ENCODE measurements around the gene SLC6A9. TPM values are rescaled to one million over a fixed set of nuclear protein-coding genes. Genes with fewer than 3 reads are reported as not detected.

Gene SLC6A9
- total RNA-seq, 2 donors from 2014 or later, result 4.6 to 5.6 TPM

DNA sequence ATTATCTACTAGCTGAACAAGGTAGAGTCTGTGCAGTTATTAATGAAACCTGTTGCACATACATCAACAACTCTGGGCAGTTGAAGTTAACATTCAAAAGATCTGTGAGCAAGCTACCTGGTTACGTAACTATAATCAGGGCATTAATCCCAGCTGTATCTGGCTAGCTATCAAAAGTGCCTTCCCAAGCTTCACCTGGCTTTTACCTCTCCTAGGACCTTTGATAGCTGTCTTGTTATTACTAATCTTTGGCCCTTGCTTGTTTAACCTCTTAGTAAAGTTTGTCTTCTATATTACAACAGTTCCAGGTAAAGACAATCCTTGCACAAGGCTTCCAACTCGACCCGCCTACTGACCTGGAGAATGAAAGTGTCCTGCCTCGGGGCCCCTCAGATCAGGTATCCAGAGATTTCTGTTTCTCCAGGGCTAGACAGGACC is 29.6 kb upstream of the SLC6A9 start:
- no peaks in the 10 kb centered on the region for H3K36me3 ChIP-seq
- intact Hi-C loops (cut with DNase I), result no loop called here
- H3K4me3 ChIP-seq, result no peak overlapping the region
- no peak for DNase-seq (ENCODE audit: low spot score)
- no peak overlapping the region for H3K27ac ChIP-seq
- no peaks in the 10 kb centered on the region for H3K9me3 ChIP-seq
- 66% methylated on average over 4 of the region's 4 CpGs for WGBS
- no peaks in the 10 kb centered on the region for H3K4me1 ChIP-seq (replicated peaks)
- H3K27me3 ChIP-seq (replicated peaks; ENCODE audit: insufficient read depth), result no peaks in the 10 kb centered on the region
- no peak for TF ChIP-seq POLR2A (IDR thresholded peaks at IDR 0.05)
- TF ChIP-seq, protein P1, sequence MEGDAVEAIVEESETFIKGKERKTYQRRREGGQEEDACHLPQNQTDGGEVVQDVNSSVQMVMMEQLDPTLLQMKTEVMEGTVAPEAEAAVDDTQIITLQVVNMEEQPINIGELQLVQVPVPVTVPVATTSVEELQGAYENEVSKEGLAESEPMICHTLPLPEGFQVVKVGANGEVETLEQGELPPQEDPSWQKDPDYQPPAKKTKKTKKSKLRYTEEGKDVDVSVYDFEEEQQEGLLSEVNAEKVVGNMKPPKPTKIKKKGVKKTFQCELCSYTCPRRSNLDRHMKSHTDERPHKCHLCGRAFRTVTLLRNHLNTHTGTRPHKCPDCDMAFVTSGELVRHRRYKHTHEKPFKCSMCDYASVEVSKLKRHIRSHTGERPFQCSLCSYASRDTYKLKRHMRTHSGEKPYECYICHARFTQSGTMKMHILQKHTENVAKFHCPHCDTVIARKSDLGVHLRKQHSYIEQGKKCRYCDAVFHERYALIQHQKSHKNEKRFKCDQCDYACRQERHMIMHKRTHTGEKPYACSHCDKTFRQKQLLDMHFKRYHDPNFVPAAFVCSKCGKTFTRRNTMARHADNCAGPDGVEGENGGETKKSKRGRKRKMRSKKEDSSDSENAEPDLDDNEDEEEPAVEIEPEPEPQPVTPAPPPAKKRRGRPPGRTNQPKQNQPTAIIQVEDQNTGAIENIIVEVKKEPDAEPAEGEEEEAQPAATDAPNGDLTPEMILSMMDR (IDR thresholded peaks at IDR 0.05), result no peak
- TF ChIP-seq POLR2AphosphoS5 (IDR thresholded peaks at IDR 0.05), result no peak

DNA sequence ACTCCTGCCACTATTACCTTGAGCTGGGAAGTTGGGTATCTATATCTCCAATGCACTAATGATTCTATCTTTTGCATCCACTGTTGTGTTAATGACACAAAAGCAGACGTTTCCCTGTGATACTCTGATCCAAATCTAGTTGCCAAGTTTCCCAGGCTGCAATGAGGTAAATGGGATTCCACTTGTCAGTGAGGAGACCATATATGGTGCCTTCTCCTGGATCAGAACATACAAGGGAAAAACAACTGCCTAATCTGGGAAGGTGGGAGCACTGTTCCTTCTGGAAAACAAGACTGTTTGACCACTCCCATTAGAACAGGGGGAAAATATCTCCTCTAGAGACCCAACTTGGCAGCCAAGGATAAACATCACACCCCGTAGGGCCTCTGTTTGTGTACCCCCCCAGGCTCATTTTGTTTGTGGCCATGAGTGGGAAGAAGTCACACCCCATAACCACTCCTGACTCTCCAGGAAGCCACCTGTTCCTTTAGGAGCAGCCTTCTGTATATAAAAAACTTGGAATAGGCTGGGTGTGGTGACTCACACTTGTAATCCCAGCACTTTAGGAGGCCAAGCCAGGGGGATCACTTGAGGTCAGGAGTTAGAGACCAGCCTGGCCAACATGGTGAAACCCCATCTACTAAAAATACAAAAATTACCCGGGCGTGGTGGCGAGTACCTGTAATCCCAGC is 28.5 kb upstream of the SLC6A9 start:
- H3K4me1 ChIP-seq (replicated peaks), result no peaks in the 10 kb centered on the region
- TF ChIP-seq POLR2AphosphoS5 (IDR thresholded peaks at IDR 0.05), result peak; percentile 27
- no peak for TF ChIP-seq POLR2A (IDR thresholded peaks at IDR 0.05)
- H3K9me3 ChIP-seq, result no peaks in the 10 kb centered on the region
- 65% methylated on average over 5 of the region's 5 CpGs for WGBS
- H3K27me3 ChIP-seq (replicated peaks; ENCODE audit: insufficient read depth), result no peaks in the 10 kb centered on the region
- intact Hi-C loops (cut with DNase I), result no loop called here
- no peak overlapping the region for H3K27ac ChIP-seq
- no peaks in the 10 kb centered on the region for H3K36me3 ChIP-seq
- no peak overlapping the region for H3K4me3 ChIP-seq
- DNase-seq (ENCODE audit: low spot score), result no peak

DNA sequence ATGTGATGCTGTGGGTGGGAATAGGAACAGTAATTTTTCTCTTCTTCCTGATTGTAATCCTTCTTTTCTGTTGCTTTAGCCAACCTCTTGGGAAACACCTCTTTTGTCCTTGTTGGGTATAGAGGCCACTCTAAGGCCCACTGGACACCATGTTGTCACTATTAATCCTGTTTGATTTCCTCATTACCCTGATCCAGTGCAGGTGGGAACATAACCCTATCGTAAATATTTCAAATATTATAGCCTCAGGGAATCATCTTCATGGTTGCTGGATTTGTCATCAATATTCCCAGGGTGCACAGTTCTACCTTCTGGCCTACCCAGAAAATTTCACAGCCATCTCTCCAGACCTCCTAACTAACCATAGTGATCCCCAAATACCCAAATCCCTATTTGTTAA is 27.9 kb upstream of the SLC6A9 start:
- Histone ChIP-seq H3K4me1 (replicated peaks) (no peaks in the 10 kb centered on the region), H3K27me3 (replicated peaks; ENCODE audit: insufficient read depth) (no peaks in the 10 kb centered on the region), H3K4me3 (no peak overlapping the region), H3K36me3 (no peaks in the 10 kb centered on the region), H3K9me3 (no peaks in the 10 kb centered on the region), H3K27ac (no peak overlapping the region)
- no peak for DNase-seq (ENCODE audit: low spot score)
- intact Hi-C loops (cut with DNase I), result no loop called here
- 94% methylated on average over 1 of the region's 1 CpG for WGBS
- no peak for TF ChIP-seq POLR2AphosphoS5 (IDR thresholded peaks at IDR 0.05)

DNA sequence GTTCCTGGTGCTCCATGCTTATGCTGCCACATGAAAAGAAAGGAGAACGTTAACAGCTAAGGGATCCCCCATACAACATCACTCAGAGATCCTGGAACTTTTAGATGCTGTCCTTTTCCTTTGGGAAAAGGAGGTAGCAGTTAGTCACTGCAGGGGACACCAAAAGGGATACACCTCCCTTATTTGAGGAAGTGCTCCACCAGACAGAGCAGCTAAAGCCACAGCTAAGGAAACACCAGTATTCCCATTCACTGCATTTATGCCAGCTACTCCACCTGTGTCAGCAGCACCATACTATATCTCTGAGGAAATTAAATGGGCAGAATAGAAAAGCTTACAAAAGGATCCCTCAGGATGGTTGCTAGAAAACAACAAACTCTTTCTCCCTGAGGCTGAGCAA is 26.0 kb upstream of the SLC6A9 start:
- no peaks in the 10 kb centered on the region for H3K36me3 ChIP-seq

DNA sequence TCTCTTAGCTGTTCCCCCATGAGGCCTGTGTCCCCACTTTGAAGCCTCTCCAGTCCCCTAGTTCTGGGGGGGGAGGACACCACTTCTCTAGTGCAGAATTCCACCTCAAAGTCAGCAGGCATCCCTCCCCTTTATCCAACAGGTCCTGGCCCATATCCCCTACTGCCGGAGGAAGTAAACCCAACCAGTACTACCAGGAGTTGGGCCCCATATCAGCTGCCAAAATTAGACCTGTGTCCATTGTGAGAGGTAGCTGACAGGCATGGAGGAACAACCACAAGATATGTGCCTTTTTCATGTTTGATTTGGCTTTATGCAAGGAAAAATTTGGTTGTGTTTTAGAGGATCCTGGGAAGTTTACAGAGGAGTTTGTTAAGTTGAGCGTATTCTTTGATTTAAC is 22.1 kb upstream of the SLC6A9 start:
- no peak overlapping the region for H3K27ac ChIP-seq
- no peaks in the 10 kb centered on the region for H3K9me3 ChIP-seq
- WGBS, result 47% methylated on average over 2 of the region's 2 CpGs
- H3K4me1 ChIP-seq (replicated peaks), result no peaks in the 10 kb centered on the region
- H3K27me3 ChIP-seq (replicated peaks; ENCODE audit: insufficient read depth), result no peaks in the 10 kb centered on the region
- TF ChIP-seq, protein P1 (IDR thresholded peaks at IDR 0.05), result no peak
- no peak for TF ChIP-seq POLR2A (IDR thresholded peaks at IDR 0.05)
- TF ChIP-seq POLR2AphosphoS5 (IDR thresholded peaks at IDR 0.05), result no peak
- no peak overlapping the region for H3K4me3 ChIP-seq
- no peaks in the 10 kb centered on the region for H3K36me3 ChIP-seq
- intact Hi-C loops (cut with DNase I), result no loop called here
- no peak for DNase-seq (ENCODE audit: low spot score)

More for the DNA sequence above, 26.0 kb upstream of the SLC6A9 start:
- Histone ChIP-seq H3K27me3 (replicated peaks; ENCODE audit: insufficient read depth) (no peaks in the 10 kb centered on the region), H3K4me1 (replicated peaks) (no peaks in the 10 kb centered on the region), H3K9me3 (no peaks in the 10 kb centered on the region), H3K27ac (no peak overlapping the region), H3K4me3 (no peak overlapping the region)
- intact Hi-C loops (cut with DNase I), result no loop called here
- no peak for TF ChIP-seq POLR2A (IDR thresholded peaks at IDR 0.05)
- TF ChIP-seq, protein P1 (IDR thresholded peaks at IDR 0.05), result no peak
- TF ChIP-seq POLR2AphosphoS5 (IDR thresholded peaks at IDR 0.05), result no peak
- DNase-seq (ENCODE audit: low spot score), result no peak
- WGBS, result 75% methylated on average over 1 of the region's 1 CpG

DNA sequence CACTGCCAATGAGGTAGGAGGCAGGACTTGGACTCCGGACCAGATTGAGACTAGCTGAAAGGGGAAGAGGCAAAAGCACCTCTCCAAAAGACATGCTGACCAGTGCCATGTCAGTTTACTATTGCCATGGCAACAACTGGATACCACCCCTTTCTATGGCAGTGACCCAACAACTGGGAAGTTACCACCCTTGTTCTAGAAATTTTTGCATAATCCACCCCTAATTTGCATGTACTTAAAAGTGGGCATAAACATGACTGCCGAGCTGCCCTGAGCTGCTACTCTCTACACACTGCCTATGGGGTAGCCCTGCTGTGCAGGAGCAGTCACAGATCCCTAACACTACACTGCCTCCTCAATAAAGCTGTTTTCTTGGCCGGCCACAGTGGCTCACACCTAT is 19.0 kb upstream of the SLC6A9 start:
- intact Hi-C loops (cut with DNase I), result no loop called here
- H3K4me1 ChIP-seq (replicated peaks), result no peaks in the 10 kb centered on the region
- no peak overlapping the region for H3K4me3 ChIP-seq
- WGBS, result 70% methylated on average over 3 of the region's 3 CpGs
- DNase-seq (ENCODE audit: low spot score), result no peak
- H3K27ac ChIP-seq, result no peak overlapping the region
- H3K27me3 ChIP-seq (replicated peaks; ENCODE audit: insufficient read depth), result no peaks in the 10 kb centered on the region
- no peaks in the 10 kb centered on the region for H3K36me3 ChIP-seq
- H3K9me3 ChIP-seq, result no peaks in the 10 kb centered on the region
- TF ChIP-seq POLR2AphosphoS5 (IDR thresholded peaks at IDR 0.05) (no peak), POLR2A (IDR thresholded peaks at IDR 0.05) (no peak)
- TF ChIP-seq, protein P1 (IDR thresholded peaks at IDR 0.05), result no peak

All from prostate gland (tissue), 2 donors.